HG02973 (cell line): Measurements from ENCODE around the gene SMIM1.
"Not testable (repeated sequence)": the region's sequence is repeated elsewhere in the genome, so short reads cannot be mapped to it uniquely, and the experiment has no call there.

Experiments used
- ATAC-seq: cut with Tn5 transposase; IDR thresholded peaks from one replicate; pipeline ENCODE4 v1.9.1; 2021; ENCODE audit warnings: moderate library complexity; ENCODE audit not compliant: unreplicated experiment

Gene SMIM1

GRCh38 chr1:3736131-3736561 lies 36.4 kb upstream of the SMIM1 start:
- ATAC-seq: no peak

GRCh38 chr1:3736708-3737107 lies 35.8 kb upstream of the SMIM1 start:
- no peak for ATAC-seq

- no peak for ATAC-seq
These were observed 33.6 kb upstream of the SMIM1 start for GRCh38 chr1:3738943-3739342.

GRCh38 chr1:3740042-3740441 lies 32.5 kb upstream of the SMIM1 start:
- no peak for ATAC-seq

GRCh38 chr1:3740752-3741151 lies 31.8 kb upstream of the SMIM1 start:
- no peak for ATAC-seq

- no peak for ATAC-seq
These were observed 30.7 kb upstream of the SMIM1 start for GRCh38 chr1:3741566-3742438.

- ATAC-seq: no peak
These were observed 29.9 kb upstream of the SMIM1 start for GRCh38 chr1:3742439-3743298.

- no peak for ATAC-seq
These were observed 29.1 kb upstream of the SMIM1 start for GRCh38 chr1:3743421-3743820.

GRCh38 chr1:3743826-3744225 lies 28.7 kb upstream of the SMIM1 start:
- no peak for ATAC-seq

- ATAC-seq: no peak
These were observed 27.9 kb upstream of the SMIM1 start for GRCh38 chr1:3744646-3745045.

- ATAC-seq: no peak
These were observed 27.5 kb upstream of the SMIM1 start for GRCh38 chr1:3745071-3745470.

- ATAC-seq: no peak
These were observed 26.8 kb upstream of the SMIM1 start for GRCh38 chr1:3745590-3746381.

GRCh38 chr1:3746389-3746829 lies 26.1 kb upstream of the SMIM1 start:
- no peak for ATAC-seq

GRCh38 chr1:3746830-3747521 lies 25.6 kb upstream of the SMIM1 start:
- peak; percentile 85 for ATAC-seq

GRCh38 chr1:3747522-3747848 lies 25.1 kb upstream of the SMIM1 start:
- ATAC-seq: no peak

- no peak for ATAC-seq
These were observed 24.6 kb upstream of the SMIM1 start for GRCh38 chr1:3747903-3748302.

GRCh38 chr1:3748316-3748900 lies 24.1 kb upstream of the SMIM1 start:
- ATAC-seq: not testable (repeated sequence)

GRCh38 chr1:3749512-3749911 lies 23.0 kb upstream of the SMIM1 start:
- no peak for ATAC-seq

GRCh38 chr1:3750741-3751140 lies 21.8 kb upstream of the SMIM1 start:
- no peak for ATAC-seq

GRCh38 chr1:3752400-3752945 lies 20.1 kb upstream of the SMIM1 start, which contains the start of gene CCDC27:
TSS of gene CCDC27 (plus strand) at chr1:3752450. CDS start at chr1:3752482, 32 bp downstream.
- ATAC-seq: no peak
